ENCODE data around the gene LRRC74B. TPM values are rescaled to one million over a fixed set of nuclear protein-coding genes. Genes with fewer than 3 reads are reported as not detected.
A peak's percentile ranks its signal among the peaks of the same experiment; 100 is the strongest.
"Not testable (repeated sequence)": the region's sequence is repeated elsewhere in the genome, so short reads cannot be mapped to it uniquely, and the experiment has no call there.

Gene LRRC74B
- total and polyA plus RNA-seq, 12 donors: 0.07 to 0.32 (median 0.19) TPM; not detected in 8

GRCh38 chr22:21000207-21000986 lies 45.3 kb upstream of the LRRC74B start:
- Histone ChIP-seq H3K4me3 (peak overlapping the region in 2 of 4 donors; percentile 33 to 60), H3K36me3 (replicated peaks in 1 of 2) (peaks cover 0 to 23% of the 10 kb centered on the region in 2 donors), H3K27me3 (no peaks in the 10 kb centered on the region), H3K27ac (peak overlapping the region in 4 of 5 donors; percentile 94 to 98 (median 96)), H3K9me3 (replicated peaks in 1 of 3) (no peaks in the 10 kb centered on the region), H3K4me1 (replicated peaks in 1 of 2) (peaks cover 23 to 28% of the 10 kb centered on the region in 2 donors)
- TF ChIP-seq POLR2A (IDR thresholded peaks at IDR 0.05) (no peak), CTCF (IDR thresholded peaks at IDR 0.05) (no peak)
- DNase-seq: no peak
- intact Hi-C loops (cut with DNase I): no loop called here
- WGBS, 4 donors: 47 to 62% (median 56%) methylated on average over 9 to 22 of the region's 22 CpGs

- DNase-seq: peak in 2 of 7 donors; percentile 27 to 45
- peaks cover 0 to 18% of the 10 kb centered on the region in 2 donors for H3K36me3 ChIP-seq (replicated peaks in 1 of 2)
- intact Hi-C loops (cut with DNase I): no loop called here
- peaks cover 23 to 28% of the 10 kb centered on the region in 2 donors for H3K4me1 ChIP-seq (replicated peaks in 1 of 2)
- peak overlapping the region; percentile 33 to 88 (median 68) for H3K4me3 ChIP-seq
- H3K27me3 ChIP-seq: no peaks in the 10 kb centered on the region
- 0 to 2% (median 1%) methylated on average over 1 to 26 of the region's 26 CpGs; no CpG with 5 or more reads in 1 of the 4 donors for WGBS, 4 donors
- H3K9me3 ChIP-seq (replicated peaks in 1 of 3): no peaks in the 10 kb centered on the region
- peak overlapping the region; percentile 94 to 100 (median 97) for H3K27ac ChIP-seq
- TF ChIP-seq POLR2A (IDR thresholded peaks at IDR 0.05): no peak
- no peak for TF ChIP-seq CTCF (IDR thresholded peaks at IDR 0.05)
Measured at GRCh38 chr22:21000987-21001600, 44.7 kb upstream of the LRRC74B start.

GRCh38 chr22:21001601-21002325 lies 44.0 kb upstream of the LRRC74B start, which contains the start of gene THAP7:
Gene THAP7 (minus strand): TSS chr22:21002118. CDS start chr22:21001911, 207 bp downstream.
- no peaks in the 10 kb centered on the region for H3K27me3 ChIP-seq
- peak within 1 kb of the TSS; percentile 94 to 100 (median 97) for H3K27ac ChIP-seq
- peak; percentile 97 to 99 (median 98) for DNase-seq
- peak within 1 kb of the TSS; percentile 33 to 88 (median 68) for H3K4me3 ChIP-seq
- WGBS, 4 donors: 0 to 3% (median 0%) methylated on average over 17 to 83 of the region's 83 CpGs
- no peaks in the 10 kb centered on the region for H3K9me3 ChIP-seq (replicated peaks in 1 of 3)
- TF ChIP-seq CTCF (IDR thresholded peaks at IDR 0.05) (no peak), POLR2A (IDR thresholded peaks at IDR 0.05) (peak; percentile 62 to 75)
- H3K4me1 ChIP-seq (replicated peaks in 1 of 2): peaks cover 23 to 28% of the 10 kb centered on the region in 2 donors
- intact Hi-C loops (cut with DNase I): no loop called here
- peaks cover 0 to 17% of the 10 kb centered on the region in 2 donors for H3K36me3 ChIP-seq (replicated peaks in 1 of 2)

- intact Hi-C loops (cut with DNase I): no loop called here
Measured at GRCh38 chr22:21003782-21004181, 42.0 kb upstream of the LRRC74B start.

GRCh38 chr22:21009208-21009607 lies 36.5 kb upstream of the LRRC74B start:
- WGBS, 4 donors: 70 to 91% (median 89%) methylated on average over 4 to 13 of the region's 13 CpGs
- H3K9me3 ChIP-seq (replicated peaks in 1 of 3); H3K36me3 ChIP-seq (replicated peaks in 1 of 2); intact Hi-C loops (cut with DNase I); H3K27ac ChIP-seq; H3K4me3 ChIP-seq; H3K4me1 ChIP-seq (replicated peaks in 1 of 2); H3K27me3 ChIP-seq; DNase-seq: not testable (repeated sequence)

More at GRCh38 chr22:21003782-21004181, 42.0 kb upstream of the LRRC74B start:
- peaks cover 0 to 14% of the 10 kb centered on the region in 2 donors for H3K36me3 ChIP-seq (replicated peaks in 1 of 2)
- peaks cover 23 to 28% of the 10 kb centered on the region in 2 donors for H3K4me1 ChIP-seq (replicated peaks in 1 of 2)
- no peak for TF ChIP-seq POLR2A (IDR thresholded peaks at IDR 0.05)
- no peak for TF ChIP-seq CTCF (IDR thresholded peaks at IDR 0.05)
- WGBS, 4 donors: 73 to 89% (median 79%) methylated on average over 4 of the region's 4 CpGs
- no peak overlapping the region for H3K27ac ChIP-seq
- H3K9me3 ChIP-seq (replicated peaks in 1 of 3): no peaks in the 10 kb centered on the region
- H3K4me3 ChIP-seq: no peak overlapping the region
- no peak for DNase-seq
- H3K27me3 ChIP-seq: no peaks in the 10 kb centered on the region

Measured in adrenal gland (tissue), 12 donors.